ENCODE results near the gene ACSF3.

DNA sequence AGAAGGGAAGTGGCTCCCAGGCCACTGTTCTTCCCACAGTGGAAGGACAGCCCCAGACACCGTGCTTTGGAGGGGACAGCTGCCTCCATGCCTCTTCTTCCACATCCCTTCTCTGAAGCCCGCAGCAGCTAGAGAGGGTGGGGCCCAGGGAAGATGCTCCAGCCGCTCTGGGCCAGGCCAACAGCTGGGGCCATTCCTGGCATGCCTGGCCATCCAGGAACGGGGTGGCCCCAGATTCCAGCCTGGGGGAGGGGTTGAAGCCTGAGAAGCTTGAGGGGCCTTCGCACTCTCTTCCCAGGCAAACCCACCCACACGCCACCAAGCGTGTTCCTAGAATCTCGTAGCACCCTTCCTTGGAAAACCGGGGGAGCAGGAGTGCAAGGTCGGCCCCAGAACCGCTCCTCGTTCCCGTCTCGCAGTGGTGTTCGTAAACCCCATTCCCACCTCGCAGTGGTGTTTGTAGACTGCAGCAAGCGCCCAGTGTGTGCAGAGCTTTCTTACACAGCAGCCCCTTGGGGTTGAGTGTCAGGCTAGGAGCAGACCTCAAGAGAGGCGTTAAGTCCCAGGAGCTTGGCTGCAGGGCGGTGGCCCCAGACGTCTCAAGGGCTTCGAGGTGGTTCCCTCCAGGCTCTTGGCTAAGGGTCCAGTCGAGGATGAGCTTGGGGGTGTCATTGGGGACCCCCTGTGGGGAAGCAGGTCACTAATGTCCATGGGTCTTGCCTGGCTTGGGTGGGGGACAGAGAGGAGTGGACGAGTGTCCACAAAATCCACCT is 80.6 kb downstream of the ACSF3 start:
- TF ChIP-seq, protein P1, sequence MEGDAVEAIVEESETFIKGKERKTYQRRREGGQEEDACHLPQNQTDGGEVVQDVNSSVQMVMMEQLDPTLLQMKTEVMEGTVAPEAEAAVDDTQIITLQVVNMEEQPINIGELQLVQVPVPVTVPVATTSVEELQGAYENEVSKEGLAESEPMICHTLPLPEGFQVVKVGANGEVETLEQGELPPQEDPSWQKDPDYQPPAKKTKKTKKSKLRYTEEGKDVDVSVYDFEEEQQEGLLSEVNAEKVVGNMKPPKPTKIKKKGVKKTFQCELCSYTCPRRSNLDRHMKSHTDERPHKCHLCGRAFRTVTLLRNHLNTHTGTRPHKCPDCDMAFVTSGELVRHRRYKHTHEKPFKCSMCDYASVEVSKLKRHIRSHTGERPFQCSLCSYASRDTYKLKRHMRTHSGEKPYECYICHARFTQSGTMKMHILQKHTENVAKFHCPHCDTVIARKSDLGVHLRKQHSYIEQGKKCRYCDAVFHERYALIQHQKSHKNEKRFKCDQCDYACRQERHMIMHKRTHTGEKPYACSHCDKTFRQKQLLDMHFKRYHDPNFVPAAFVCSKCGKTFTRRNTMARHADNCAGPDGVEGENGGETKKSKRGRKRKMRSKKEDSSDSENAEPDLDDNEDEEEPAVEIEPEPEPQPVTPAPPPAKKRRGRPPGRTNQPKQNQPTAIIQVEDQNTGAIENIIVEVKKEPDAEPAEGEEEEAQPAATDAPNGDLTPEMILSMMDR (IDR thresholded peaks at IDR 0.05), result no peak
- TF ChIP-seq POLR2A (IDR thresholded peaks at IDR 0.05) (no peak), POLR2AphosphoS5 (IDR thresholded peaks at IDR 0.05) (no peak)

Data from sigmoid colon (tissue), 4 donors.